ENCODE measurements around the gene RFC3.
"Not testable (repeated sequence)": the region's sequence is repeated elsewhere in the genome, so short reads cannot be mapped to it uniquely, and the experiment has no call there.

The RFC3 gene

GRCh38 chr13:33817901-33818706, at the start of gene RFC3:
RFC3 (plus strand) TSS chr13:33818149; CDS start chr13:33818179, 30 bp downstream.
- Mint-ChIP-seq H3K27me3 (ENCODE audit: low read depth) (peaks cover 8% of the 10 kb centered on the region), H3K4me1 (ENCODE audit: low read depth) (peaks cover 31% of the 10 kb centered on the region), H3K27ac (peak within 1 kb of the TSS; percentile 93), H3K36me3 (ENCODE audit: low read depth) (peaks cover 17% of the 10 kb centered on the region), H3K9me3 (no peaks in the 10 kb centered on the region), H3K4me3 (peak within 1 kb of the TSS; percentile 100)
- DNase-seq (ENCODE audit: low spot score) = peak; percentile 91

GRCh38 chr13:33771296-33771695, 46.7 kb upstream of the RFC3 start:
- no peaks in the 10 kb centered on the region for H3K36me3 Mint-ChIP-seq (ENCODE audit: low read depth)
- no peak overlapping the region for H3K4me3 Mint-ChIP-seq
- no peaks in the 10 kb centered on the region for H3K4me1 Mint-ChIP-seq (ENCODE audit: low read depth)
- H3K27me3 Mint-ChIP-seq (ENCODE audit: low read depth) = peaks cover 7% of the 10 kb centered on the region
- H3K27ac Mint-ChIP-seq = no peak overlapping the region
- H3K9me3 Mint-ChIP-seq = no peaks in the 10 kb centered on the region
- DNase-seq (ENCODE audit: low spot score) = no peak

GRCh38 chr13:33773790-33774462, 44.0 kb upstream of the RFC3 start:
- H3K4me1 Mint-ChIP-seq (ENCODE audit: low read depth) = no peaks in the 10 kb centered on the region
- no peak overlapping the region for H3K27ac Mint-ChIP-seq
- H3K27me3 Mint-ChIP-seq (ENCODE audit: low read depth) = peaks cover 7% of the 10 kb centered on the region
- no peak for DNase-seq (ENCODE audit: low spot score)
- no peak overlapping the region for H3K4me3 Mint-ChIP-seq
- no peaks in the 10 kb centered on the region for H3K9me3 Mint-ChIP-seq
- no peaks in the 10 kb centered on the region for H3K36me3 Mint-ChIP-seq (ENCODE audit: low read depth)

GRCh38 chr13:33775339-33776108, 42.4 kb upstream of the RFC3 start:
- Mint-ChIP-seq H3K27me3 (ENCODE audit: low read depth) (peaks cover 7% of the 10 kb centered on the region), H3K27ac (no peak overlapping the region), H3K36me3 (ENCODE audit: low read depth) (no peaks in the 10 kb centered on the region), H3K9me3 (peaks cover 1% of the 10 kb centered on the region), H3K4me1 (ENCODE audit: low read depth) (no peaks in the 10 kb centered on the region), H3K4me3 (no peak overlapping the region)
- no peak for DNase-seq (ENCODE audit: low spot score)

- H3K27me3 Mint-ChIP-seq (ENCODE audit: low read depth) = peaks cover 4% of the 10 kb centered on the region
- no peak overlapping the region for H3K27ac Mint-ChIP-seq
- no peak overlapping the region for H3K4me3 Mint-ChIP-seq
Measured at GRCh38 chr13:33776239-33776881, 41.6 kb upstream of the RFC3 start.

GRCh38 chr13:33782631-33783030, 35.3 kb upstream of the RFC3 start:
- Mint-ChIP-seq H3K27me3 (ENCODE audit: low read depth) (peaks cover 2% of the 10 kb centered on the region), H3K27ac (no peak overlapping the region), H3K9me3 (peaks cover 13% of the 10 kb centered on the region), H3K4me1 (ENCODE audit: low read depth) (peaks cover 5% of the 10 kb centered on the region), H3K36me3 (ENCODE audit: low read depth) (no peaks in the 10 kb centered on the region), H3K4me3 (no peak overlapping the region)
- no peak for DNase-seq (ENCODE audit: low spot score)

More at GRCh38 chr13:33776239-33776881, 41.6 kb upstream of the RFC3 start:
- Mint-ChIP-seq H3K9me3 (peaks cover 4% of the 10 kb centered on the region), H3K4me1 (ENCODE audit: low read depth) (no peaks in the 10 kb centered on the region), H3K36me3 (ENCODE audit: low read depth) (no peaks in the 10 kb centered on the region)
- no peak for DNase-seq (ENCODE audit: low spot score)

- H3K9me3 Mint-ChIP-seq = peaks cover 13% of the 10 kb centered on the region
- H3K27me3 Mint-ChIP-seq (ENCODE audit: low read depth); H3K4me3 Mint-ChIP-seq; H3K4me1 Mint-ChIP-seq (ENCODE audit: low read depth); H3K36me3 Mint-ChIP-seq (ENCODE audit: low read depth); DNase-seq (ENCODE audit: low spot score); H3K27ac Mint-ChIP-seq: not testable (repeated sequence)
Measured at GRCh38 chr13:33783212-33783611, 34.7 kb upstream of the RFC3 start.

GRCh38 chr13:33784738-33785137, 33.2 kb upstream of the RFC3 start:
- H3K27ac Mint-ChIP-seq = no peak overlapping the region
- H3K36me3 Mint-ChIP-seq (ENCODE audit: low read depth) = no peaks in the 10 kb centered on the region

GRCh38 chr13:33785384-33785783, 32.6 kb upstream of the RFC3 start:
- H3K9me3 Mint-ChIP-seq = peaks cover 13% of the 10 kb centered on the region
- no peak overlapping the region for H3K27ac Mint-ChIP-seq
- no peak overlapping the region for H3K4me3 Mint-ChIP-seq
- peaks cover 4% of the 10 kb centered on the region for H3K27me3 Mint-ChIP-seq (ENCODE audit: low read depth)
- H3K36me3 Mint-ChIP-seq (ENCODE audit: low read depth) = no peaks in the 10 kb centered on the region
- DNase-seq (ENCODE audit: low spot score) = no peak
- H3K4me1 Mint-ChIP-seq (ENCODE audit: low read depth) = peaks cover 12% of the 10 kb centered on the region

More at GRCh38 chr13:33784738-33785137, 33.2 kb upstream of the RFC3 start:
- H3K4me3 Mint-ChIP-seq = no peak overlapping the region
- no peak for DNase-seq (ENCODE audit: low spot score)
- H3K9me3 Mint-ChIP-seq = peaks cover 13% of the 10 kb centered on the region
- H3K27me3 Mint-ChIP-seq (ENCODE audit: low read depth) = no peaks in the 10 kb centered on the region
- H3K4me1 Mint-ChIP-seq (ENCODE audit: low read depth) = peaks cover 12% of the 10 kb centered on the region

- Mint-ChIP-seq H3K27ac (peak overlapping the region; percentile 79), H3K4me3 (peak overlapping the region; percentile 77), H3K36me3 (ENCODE audit: low read depth) (no peaks in the 10 kb centered on the region), H3K9me3 (peaks cover 5% of the 10 kb centered on the region), H3K27me3 (ENCODE audit: low read depth) (peaks cover 4% of the 10 kb centered on the region), H3K4me1 (ENCODE audit: low read depth) (peaks cover 12% of the 10 kb centered on the region)
- no peak for DNase-seq (ENCODE audit: low spot score)
Measured at GRCh38 chr13:33787051-33787591, 30.8 kb upstream of the RFC3 start.

- Mint-ChIP-seq H3K9me3 (peaks cover 5% of the 10 kb centered on the region), H3K4me1 (ENCODE audit: low read depth) (peaks cover 12% of the 10 kb centered on the region), H3K27me3 (ENCODE audit: low read depth) (peaks cover 4% of the 10 kb centered on the region), H3K36me3 (ENCODE audit: low read depth) (no peaks in the 10 kb centered on the region), H3K27ac (no peak overlapping the region), H3K4me3 (no peak overlapping the region)
- DNase-seq (ENCODE audit: low spot score) = no peak
Measured at GRCh38 chr13:33789066-33789606, 28.8 kb upstream of the RFC3 start.

GRCh38 chr13:33789739-33790138, 28.2 kb upstream of the RFC3 start:
- no peaks in the 10 kb centered on the region for H3K36me3 Mint-ChIP-seq (ENCODE audit: low read depth)
- peaks cover 4% of the 10 kb centered on the region for H3K27me3 Mint-ChIP-seq (ENCODE audit: low read depth)
- no peak overlapping the region for H3K4me3 Mint-ChIP-seq
- no peak for DNase-seq (ENCODE audit: low spot score)
- no peak overlapping the region for H3K27ac Mint-ChIP-seq
- H3K4me1 Mint-ChIP-seq (ENCODE audit: low read depth) = peaks cover 12% of the 10 kb centered on the region
- peaks cover under 1% of the 10 kb centered on the region for H3K9me3 Mint-ChIP-seq

- Mint-ChIP-seq H3K4me3 (no peak overlapping the region), H3K9me3 (no peaks in the 10 kb centered on the region), H3K27ac (no peak overlapping the region), H3K27me3 (ENCODE audit: low read depth) (peaks cover 4% of the 10 kb centered on the region), H3K4me1 (ENCODE audit: low read depth) (peaks cover 7% of the 10 kb centered on the region), H3K36me3 (ENCODE audit: low read depth) (no peaks in the 10 kb centered on the region)
- no peak for DNase-seq (ENCODE audit: low spot score)
Measured at GRCh38 chr13:33793726-33794125, 24.2 kb upstream of the RFC3 start.
